WTC11 (cell line): Measurements from ENCODE around the gene CAMSAP3. TPM values are rescaled to one million over a fixed set of nuclear protein-coding genes. Genes with fewer than 3 reads are reported as not detected.

Experiments
- ATAC-seq: fragments of 200-7000 bp; cut with Tn5 transposase; 2 replicates; pipeline ENCODE4 v1.10.0; 2021; ENCODE audit warnings: mild to moderate bottlenecking, moderate library complexity
- CTCF ChIA-PET: fragments of 300-600 bp; sonication (Branson Sonifier 250); formaldehyde crosslinking; loops from one replicate; lab custom pipeline; 2021; ENCODE audit warnings: antibody characterized with exemption; lab: Charles Lee
- POLR2A ChIA-PET: fragments of 350-600 bp; sonication (Branson Sonifier 250); formaldehyde crosslinking; loops from one replicate; lab custom pipeline; 2021; ENCODE audit warnings: antibody characterized with exemption; lab: Charles Lee
- DNase-seq: peaks from one replicate; pipeline ENCODE4 v3.0.0; 2021; ENCODE audit warnings: low spot score
- H3K27ac Mint-ChIP-seq: 2 replicates; pipeline ENCODE4 v1.8.0; 2021; ENCODE audit warnings: mixed read lengths
- H3K27me3 Mint-ChIP-seq: 2 replicates; pipeline ENCODE4 v1.8.0; 2021; ENCODE audit warnings: low read depth, mild to moderate bottlenecking, moderate library complexity, mixed read lengths
- H3K36me3 Mint-ChIP-seq: 2 replicates; pipeline ENCODE4 v1.8.0; 2021; ENCODE audit warnings: mixed read lengths
- H3K4me1 Mint-ChIP-seq: 2 replicates; pipeline ENCODE4 v1.8.0; 2022; ENCODE audit warnings: mixed read lengths
- H3K4me3 Mint-ChIP-seq: 2 replicates; pipeline ENCODE4 v1.8.0; 2021; ENCODE audit warnings: mild to moderate bottlenecking, moderate library complexity, mixed read lengths
- H3K9me3 Mint-ChIP-seq: 2 replicates; pipeline ENCODE4 v1.8.0; 2021; ENCODE audit warnings: mixed read lengths
- AFF4 ChIP-seq: sonication (generic); formaldehyde crosslinking; IDR thresholded peaks from 2 replicates; pipeline ENCODE4 v1.8.1; 2023; ENCODE audit warnings: mild to moderate bottlenecking, missing genetic modification reagents, borderline replicate concordance
- ELF4 ChIP-seq: sonication (generic); formaldehyde crosslinking; IDR thresholded peaks from 2 replicates; pipeline ENCODE4 v1.8.1; 2022; ENCODE audit warnings: low read depth, mild to moderate bottlenecking, moderate library complexity, missing genetic modification reagents
- FOXJ3 ChIP-seq: sonication (generic); formaldehyde crosslinking; IDR thresholded peaks from 2 replicates; pipeline ENCODE4 v1.9.0; 2021; ENCODE audit warnings: missing genetic modification reagents, mild to moderate bottlenecking, borderline replicate concordance
- FOXK1 ChIP-seq: sonication (generic); formaldehyde crosslinking; IDR thresholded peaks from 2 replicates; pipeline ENCODE4 v1.8.0; 2022; ENCODE audit warnings: mild to moderate bottlenecking, moderate library complexity, missing genetic modification reagents
- FOXP4 ChIP-seq: sonication (generic); formaldehyde crosslinking; IDR thresholded peaks from 2 replicates; pipeline ENCODE4 v1.8.0; 2022; ENCODE audit warnings: mild to moderate bottlenecking, missing genetic modification reagents
- GTF2I ChIP-seq: fragments of 250-450 bp; sonication (Bioruptor Pico); conservative IDR thresholded peaks from 2 replicates; pipeline ENCODE4 v1.4.0; 2021; ENCODE audit warnings: mild to moderate bottlenecking
- HMGA2 ChIP-seq: fragments of 250-450 bp; sonication (Bioruptor Pico); IDR thresholded peaks from 2 replicates; pipeline ENCODE4 v1.4.0; 2021; ENCODE audit warnings: mild to moderate bottlenecking, moderate library complexity
- IRF2 ChIP-seq: sonication (generic); formaldehyde crosslinking; IDR thresholded peaks from 2 replicates; pipeline ENCODE4 v1.8.0; 2022; ENCODE audit warnings: low read depth, missing genetic modification reagents, borderline replicate concordance
- JAZF1 ChIP-seq: fragments of 250-450 bp; sonication (Bioruptor Pico); IDR thresholded peaks from 2 replicates; pipeline ENCODE4 v1.9.0; 2021; ENCODE audit warnings: moderate library complexity, mild to moderate bottlenecking, inconsistent platforms
- NR2C2 ChIP-seq: sonication (generic); formaldehyde crosslinking; IDR thresholded peaks from 2 replicates; pipeline ENCODE4 v1.8.0; 2022; ENCODE audit warnings: mild to moderate bottlenecking, missing genetic modification reagents
- OVOL2 ChIP-seq: fragments of 250-450 bp; sonication (Bioruptor Pico); IDR thresholded peaks from 2 replicates; pipeline ENCODE4 v1.9.0; 2021; ENCODE audit warnings: mild to moderate bottlenecking, borderline replicate concordance
- PRRX2 ChIP-seq: fragments of 250-450 bp; sonication (Bioruptor Pico); IDR thresholded peaks from 2 replicates; pipeline ENCODE4 v1.8.0; 2021; ENCODE audit warnings: mild to moderate bottlenecking
- SMAD3 ChIP-seq: sonication (generic); formaldehyde crosslinking; IDR thresholded peaks from 2 replicates; pipeline ENCODE4 v1.8.0; 2022; ENCODE audit warnings: missing genetic modification reagents, mild to moderate bottlenecking, borderline replicate concordance
- TCF7 ChIP-seq: sonication (generic); formaldehyde crosslinking; IDR thresholded peaks from 2 replicates; pipeline ENCODE4 v1.8.0; 2022; ENCODE audit warnings: mild to moderate bottlenecking, low read depth, missing genetic modification reagents, moderate library complexity
- TEAD1 ChIP-seq: sonication (generic); formaldehyde crosslinking; IDR thresholded peaks from 2 replicates; pipeline ENCODE4 v1.8.0; 2022; ENCODE audit warnings: mild to moderate bottlenecking, missing genetic modification reagents
- TP53 ChIP-seq: sonication (generic); formaldehyde crosslinking; IDR thresholded peaks from 2 replicates; pipeline ENCODE4 v1.8.1; 2023; ENCODE audit warnings: mild to moderate bottlenecking, missing genetic modification reagents
- USF1 ChIP-seq: sonication (generic); formaldehyde crosslinking; IDR thresholded peaks from 2 replicates; pipeline ENCODE4 v1.8.0; 2022; ENCODE audit warnings: mild to moderate bottlenecking, missing genetic modification reagents
- ZNF263 ChIP-seq: sonication (generic); formaldehyde crosslinking; IDR thresholded peaks from 2 replicates; pipeline ENCODE4 v1.8.1; 2022; ENCODE audit warnings: low read depth, mild to moderate bottlenecking, moderate library complexity, missing genetic modification reagents
- ZNF281 ChIP-seq: sonication (generic); formaldehyde crosslinking; IDR thresholded peaks from 2 replicates; pipeline ENCODE4 v1.8.0; 2023; ENCODE audit warnings: mild to moderate bottlenecking, missing genetic modification reagents
- ZNF317 ChIP-seq: sonication (generic); formaldehyde crosslinking; IDR thresholded peaks from 2 replicates; pipeline ENCODE4 v1.8.1; 2023; ENCODE audit warnings: low read depth, mild to moderate bottlenecking, moderate library complexity, missing genetic modification reagents, borderline replicate concordance
- total RNA-seq: library from RNA; stranded (reverse); gene quantifications from 3 replicates; pipeline ENCODE4 v1.2.3, GENCODE V29; 2021
- TF ChIP-seq, protein P1 (sequence below): sonication (generic); formaldehyde crosslinking; IDR thresholded peaks from 2 replicates; pipeline ENCODE4 v1.8.0; 2022; ENCODE audit warnings: mild to moderate bottlenecking, missing genetic modification reagents
- TF ChIP-seq, protein P2 (sequence below): fragments of 250-450 bp; sonication (Bioruptor Pico); IDR thresholded peaks from 2 replicates; pipeline ENCODE4 v1.8.0; 2021; ENCODE audit warnings: mild to moderate bottlenecking
- TF ChIP-seq, protein P3 (sequence below): fragments of 250-450 bp; sonication (Bioruptor Pico); IDR thresholded peaks from 2 replicates; pipeline ENCODE4 v2.1.2; 2022; ENCODE audit warnings: mild to moderate bottlenecking, moderate library complexity

The CAMSAP3 gene
- total RNA-seq, 1 experiment from 2014 or later: 27.8 TPM

GRCh38 chr19:7636691-7637373 lies 41.2 kb downstream of the CAMSAP3 start, which contains the start of gene STXBP2:
STXBP2 (plus strand) TSS chr19:7637110; CDS start chr19:7637150, 40 bp downstream.
- Mint-ChIP-seq H3K4me1 (no peaks in the 10 kb centered on the region), H3K4me3 (peak within 1 kb of the TSS; percentile 71), H3K27ac (no peak within 1 kb of the TSS), H3K27me3 (peaks cover 30% of the 10 kb centered on the region), H3K36me3 (peaks cover 7% of the 10 kb centered on the region; the same call in 1 of the 2 replicates), H3K9me3 (peaks cover 8% of the 10 kb centered on the region)
- ATAC-seq: peak; percentile 85
- ChIA-PET POLR2A (interaction anchor here (0.6 kb wide), 1 partner anchor 84 kb away, joined by 5 read pairs; no protein-coding TSS in a partner anchor), CTCF (interaction anchor here (0.9 to 2.1 kb wide), 5 partner anchors 41 to 163 kb away, joined by 3 to 9 read pairs (median 5); partner anchors contain the start of genes CAMSAP3 and TRAPPC5)
- DNase-seq: peak; percentile 90
- no peak for TF ChIP-seq GTF2I (CRISPR knock-in tag)
- TF ChIP-seq ZNF263 (CRISPR knock-in tag): peak; percentile 76
- TF ChIP-seq TCF7 (CRISPR knock-in tag): peak; percentile 80; the same call in 1 of the 2 replicates
- TF ChIP-seq PRRX2 (CRISPR knock-in tag): no peak
- TF ChIP-seq FOXP4 (CRISPR knock-in tag): peak; percentile 98
- peak; percentile 96 for TF ChIP-seq FOXK1 (CRISPR knock-in tag)
- peak; percentile 93 for TF ChIP-seq TEAD1 (CRISPR knock-in tag)
- TF ChIP-seq IRF2 (CRISPR knock-in tag): 0 out of 2 replicates have a peak, but pooled peaks have one; percentile 45
- TF ChIP-seq, protein P1, sequence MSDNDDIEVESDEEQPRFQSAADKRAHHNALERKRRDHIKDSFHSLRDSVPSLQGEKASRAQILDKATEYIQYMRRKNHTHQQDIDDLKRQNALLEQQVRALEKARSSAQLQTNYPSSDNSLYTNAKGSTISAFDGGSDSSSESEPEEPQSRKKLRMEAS: peak; percentile 100
- peak; percentile 80 for TF ChIP-seq NR2C2 (CRISPR knock-in tag)
- peak; percentile 88; the same call in 1 of the 2 replicates for TF ChIP-seq ELF4 (CRISPR knock-in tag)
- peak; percentile 97 for TF ChIP-seq ZNF281 (CRISPR knock-in tag)
- TF ChIP-seq OVOL2 (CRISPR knock-in tag): no peak
- TF ChIP-seq JAZF1 (CRISPR knock-in tag): no peak
- TF ChIP-seq ZNF317 (CRISPR knock-in tag): peak; percentile 79
- TF ChIP-seq, protein P2, sequence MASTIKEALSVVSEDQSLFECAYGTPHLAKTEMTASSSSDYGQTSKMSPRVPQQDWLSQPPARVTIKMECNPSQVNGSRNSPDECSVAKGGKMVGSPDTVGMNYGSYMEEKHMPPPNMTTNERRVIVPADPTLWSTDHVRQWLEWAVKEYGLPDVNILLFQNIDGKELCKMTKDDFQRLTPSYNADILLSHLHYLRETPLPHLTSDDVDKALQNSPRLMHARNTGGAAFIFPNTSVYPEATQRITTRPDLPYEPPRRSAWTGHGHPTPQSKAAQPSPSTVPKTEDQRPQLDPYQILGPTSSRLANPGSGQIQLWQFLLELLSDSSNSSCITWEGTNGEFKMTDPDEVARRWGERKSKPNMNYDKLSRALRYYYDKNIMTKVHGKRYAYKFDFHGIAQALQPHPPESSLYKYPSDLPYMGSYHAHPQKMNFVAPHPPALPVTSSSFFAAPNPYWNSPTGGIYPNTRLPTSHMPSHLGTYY: no peak
- no peak for TF ChIP-seq HMGA2 (CRISPR knock-in tag)
- TF ChIP-seq, protein P3, sequence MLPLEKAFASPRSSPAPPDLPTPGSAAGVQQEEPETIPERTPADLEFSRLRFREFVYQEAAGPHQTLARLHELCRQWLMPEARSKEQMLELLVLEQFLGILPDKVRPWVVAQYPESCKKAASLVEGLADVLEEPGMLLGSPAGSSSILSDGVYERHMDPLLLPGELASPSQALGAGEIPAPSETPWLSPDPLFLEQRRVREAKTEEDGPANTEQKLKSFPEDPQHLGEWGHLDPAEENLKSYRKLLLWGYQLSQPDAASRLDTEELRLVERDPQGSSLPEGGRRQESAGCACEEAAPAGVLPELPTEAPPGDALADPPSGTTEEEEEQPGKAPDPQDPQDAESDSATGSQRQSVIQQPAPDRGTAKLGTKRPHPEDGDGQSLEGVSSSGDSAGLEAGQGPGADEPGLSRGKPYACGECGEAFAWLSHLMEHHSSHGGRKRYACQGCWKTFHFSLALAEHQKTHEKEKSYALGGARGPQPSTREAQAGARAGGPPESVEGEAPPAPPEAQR (CRISPR knock-in tag): no peak
- peak; percentile 77; the same call in 1 of the 2 replicates for TF ChIP-seq USF1 (CRISPR knock-in tag)
- no peak for TF ChIP-seq AFF4 (CRISPR knock-in tag)
- TF ChIP-seq FOXJ3 (CRISPR knock-in tag): peak; percentile 66; the same call in 1 of the 2 replicates
- peak; percentile 94 for TF ChIP-seq TP53
- TF ChIP-seq SMAD3 (CRISPR knock-in tag): peak; percentile 97
